ENCODE results near the gene UAP1L1. TPM values are rescaled to one million over a fixed set of nuclear protein-coding genes. Genes with fewer than 3 reads are reported as not detected.
"Not testable (repeated sequence)": the region's sequence is repeated elsewhere in the genome, so short reads cannot be mapped to it uniquely, and the experiment has no call there.

Gene UAP1L1
- total RNA-seq, 2 donors from 2014 or later = 19.9 to 22.0 TPM

GRCh38 chr9:137110911-137111787, 33.8 kb downstream of the UAP1L1 start:
- no peak overlapping the region for H3K4me3 Mint-ChIP-seq
- no peak for ATAC-seq
- H3K36me3 Mint-ChIP-seq = no peaks in the 10 kb centered on the region
- H3K27ac Mint-ChIP-seq = peak overlapping the region in 1 of 2 donors; percentile 23
- H3K9me3 Mint-ChIP-seq = no peaks in the 10 kb centered on the region
- DNase-seq (ENCODE audit: low spot score) = no peak
- peaks cover 0 to 5% of the 10 kb centered on the region in 2 donors for H3K4me1 Mint-ChIP-seq (ENCODE audit: low read depth in 2 of 2)
- H3K27me3 Mint-ChIP-seq = no peaks in the 10 kb centered on the region

GRCh38 chr9:137111788-137112563, 34.7 kb downstream of the UAP1L1 start:
- ATAC-seq (no peak), DNase-seq (ENCODE audit: low spot score) (no peak)
- H3K9me3 Mint-ChIP-seq = no peaks in the 10 kb centered on the region
- no peaks in the 10 kb centered on the region for H3K27me3 Mint-ChIP-seq
- H3K27ac Mint-ChIP-seq = no peak overlapping the region
- no peaks in the 10 kb centered on the region for H3K36me3 Mint-ChIP-seq
- H3K4me1 Mint-ChIP-seq (ENCODE audit: low read depth in 2 of 2) = peaks cover 0 to 5% of the 10 kb centered on the region in 2 donors
- H3K4me3 Mint-ChIP-seq = no peak overlapping the region

- Mint-ChIP-seq H3K4me3 (peak overlapping the region; percentile 51), H3K4me1 (ENCODE audit: low read depth in 2 of 2) (peaks cover 0 to 5% of the 10 kb centered on the region in 2 donors), H3K27me3 (no peaks in the 10 kb centered on the region), H3K36me3 (no peaks in the 10 kb centered on the region), H3K9me3 (no peaks in the 10 kb centered on the region), H3K27ac (peak overlapping the region in 1 of 2 donors; percentile 35)
- ATAC-seq (no peak), DNase-seq (ENCODE audit: low spot score) (no peak)
Observed at GRCh38 chr9:137112564-137113384, 35.5 kb downstream of the UAP1L1 start.

DNA sequence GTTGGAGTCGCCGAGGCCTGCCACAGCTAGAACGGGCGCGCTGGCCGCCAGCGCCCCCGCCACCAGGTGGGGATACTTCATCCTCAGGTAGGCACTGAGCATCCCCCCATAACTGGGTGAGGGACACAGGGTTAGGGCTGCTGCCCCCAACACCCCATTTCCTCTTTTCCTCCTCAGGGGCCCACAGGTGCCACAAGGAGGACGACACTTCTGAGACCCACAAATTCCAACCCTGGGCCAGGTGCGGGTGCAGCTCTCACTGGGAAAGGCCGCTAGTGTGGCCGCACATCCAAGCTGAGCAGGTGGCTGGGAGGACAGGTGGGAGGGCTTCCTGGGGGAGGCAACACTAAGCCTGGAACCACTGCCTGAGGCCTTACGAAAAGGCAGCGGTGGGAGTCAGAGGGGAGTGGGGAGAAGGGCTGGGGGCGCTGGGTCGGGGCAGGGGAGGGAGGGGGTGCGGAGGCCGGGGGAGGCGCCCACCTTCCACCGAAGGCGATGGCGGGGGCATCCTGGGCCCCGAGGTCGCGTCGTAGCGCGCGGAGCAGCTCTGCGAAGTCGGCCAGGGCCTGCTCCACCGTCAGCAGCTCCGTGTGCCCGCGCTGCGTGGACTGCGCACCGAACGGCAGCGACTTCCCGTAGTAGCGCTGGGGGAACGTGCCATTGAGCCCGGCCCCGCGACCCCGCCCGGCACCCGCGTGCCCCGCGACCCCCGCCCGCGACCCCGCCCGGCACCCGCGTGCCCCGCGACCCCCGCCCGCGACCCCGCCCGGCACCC, 36.3 kb downstream of the UAP1L1 start:
- Mint-ChIP-seq H3K27ac (peak overlapping the region in 1 of 2 donors; percentile 35), H3K9me3 (no peaks in the 10 kb centered on the region), H3K4me3 (peak overlapping the region; percentile 51), H3K4me1 (ENCODE audit: low read depth in 2 of 2) (peaks cover 0 to 5% of the 10 kb centered on the region in 2 donors), H3K36me3 (no peaks in the 10 kb centered on the region), H3K27me3 (no peaks in the 10 kb centered on the region)
- peak in 1 of 2 donors; percentile 57 for ATAC-seq
- DNase-seq (ENCODE audit: low spot score) = no peak

DNA sequence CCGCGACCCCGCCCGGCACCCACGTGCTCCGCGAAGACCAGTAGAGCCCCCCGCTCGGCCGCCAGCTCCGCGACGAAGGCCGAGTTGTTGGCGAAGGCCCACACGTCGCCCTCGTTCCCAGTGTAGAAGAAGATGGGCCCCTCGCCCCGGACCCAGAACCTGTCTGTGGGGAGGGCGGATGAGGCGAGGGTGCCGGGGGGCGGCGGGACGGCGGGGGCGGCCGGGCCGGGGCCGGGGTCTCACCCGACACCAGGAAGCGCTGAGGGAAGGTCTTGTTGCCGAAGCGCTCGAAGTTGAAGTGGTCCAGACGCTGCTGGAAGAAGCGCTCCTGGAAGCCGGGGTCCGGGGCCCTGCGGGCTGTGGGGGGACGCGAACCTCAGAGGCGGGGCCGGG, 36.9 kb downstream of the UAP1L1 start:
- DNase-seq (ENCODE audit: low spot score) (no peak), ATAC-seq (peak in 1 of 2 donors; percentile 24)
- Mint-ChIP-seq H3K27me3 (no peaks in the 10 kb centered on the region), H3K4me3 (peak overlapping the region; percentile 44), H3K27ac (no peak overlapping the region), H3K36me3 (no peaks in the 10 kb centered on the region), H3K4me1 (ENCODE audit: low read depth in 2 of 2) (peaks cover 0 to 8% of the 10 kb centered on the region in 2 donors), H3K9me3 (no peaks in the 10 kb centered on the region)

- peak; percentile 93 to 95 for ATAC-seq
- Mint-ChIP-seq H3K27me3 (no peaks in the 10 kb centered on the region), H3K9me3 (no peaks in the 10 kb centered on the region), H3K36me3 (no peaks in the 10 kb centered on the region), H3K27ac (peak within 1 kb of the TSS in 1 of 2 donors; percentile 35), H3K4me3 (peak within 1 kb of the TSS; percentile 51), H3K4me1 (ENCODE audit: low read depth in 2 of 2) (peaks cover 0 to 10% of the 10 kb centered on the region in 2 donors)
- peak; percentile 87 for DNase-seq (ENCODE audit: low spot score)
Observed at GRCh38 chr9:137114613-137115393, 37.5 kb downstream of the UAP1L1 start, which contains the start of gene DPP7. DPP7 (minus strand) TSS chr9:137114733; CDS start chr9:137114713, 20 bp downstream.

DNA sequence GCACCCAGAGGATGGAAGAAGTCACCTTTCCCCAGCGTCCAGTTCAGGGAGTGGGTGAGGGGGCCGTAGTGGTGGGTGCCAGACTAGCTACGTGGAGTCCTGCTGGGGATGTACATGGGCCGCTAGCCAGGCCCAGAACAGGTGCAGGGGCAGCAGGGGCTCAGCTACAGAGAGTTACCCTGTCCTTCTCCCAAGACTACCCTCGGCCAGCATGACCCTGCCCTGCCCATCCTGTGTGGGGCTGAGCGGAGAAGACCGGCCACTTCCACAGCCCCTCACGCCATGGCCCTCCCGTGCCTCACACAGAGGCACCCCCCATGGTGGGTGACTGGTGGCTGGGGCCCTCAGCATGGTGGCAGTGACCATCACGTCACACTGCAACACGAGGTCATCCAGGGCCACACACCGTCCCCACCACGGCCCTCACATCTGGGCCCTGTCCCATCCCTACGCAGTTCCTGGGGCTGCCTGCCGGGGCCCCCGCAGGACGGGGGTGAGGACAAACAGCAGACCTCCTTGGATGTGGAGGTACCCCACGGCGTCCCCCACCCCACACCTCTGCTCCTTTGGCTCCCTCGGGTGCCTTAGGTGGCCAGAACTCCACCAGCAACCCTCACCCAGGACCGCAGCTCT, 38.2 kb downstream of the UAP1L1 start:
- DNase-seq (ENCODE audit: low spot score) (no peak), ATAC-seq (no peak)
- no peak overlapping the region for H3K27ac Mint-ChIP-seq
- no peak overlapping the region for H3K4me3 Mint-ChIP-seq
- H3K4me1 Mint-ChIP-seq (ENCODE audit: low read depth in 2 of 2) = peaks cover 0 to 10% of the 10 kb centered on the region in 2 donors
- H3K36me3 Mint-ChIP-seq = no peaks in the 10 kb centered on the region
- no peaks in the 10 kb centered on the region for H3K9me3 Mint-ChIP-seq
- no peaks in the 10 kb centered on the region for H3K27me3 Mint-ChIP-seq

GRCh38 chr9:137116027-137116507, 38.8 kb downstream of the UAP1L1 start:
- Mint-ChIP-seq H3K36me3 (no peaks in the 10 kb centered on the region), H3K27me3 (no peaks in the 10 kb centered on the region), H3K4me1 (ENCODE audit: low read depth in 2 of 2) (peaks cover 0 to 7% of the 10 kb centered on the region in 2 donors), H3K9me3 (no peaks in the 10 kb centered on the region), H3K4me3 (no peak overlapping the region), H3K27ac (no peak overlapping the region)
- ATAC-seq = no peak
- no peak for DNase-seq (ENCODE audit: low spot score)

DNA sequence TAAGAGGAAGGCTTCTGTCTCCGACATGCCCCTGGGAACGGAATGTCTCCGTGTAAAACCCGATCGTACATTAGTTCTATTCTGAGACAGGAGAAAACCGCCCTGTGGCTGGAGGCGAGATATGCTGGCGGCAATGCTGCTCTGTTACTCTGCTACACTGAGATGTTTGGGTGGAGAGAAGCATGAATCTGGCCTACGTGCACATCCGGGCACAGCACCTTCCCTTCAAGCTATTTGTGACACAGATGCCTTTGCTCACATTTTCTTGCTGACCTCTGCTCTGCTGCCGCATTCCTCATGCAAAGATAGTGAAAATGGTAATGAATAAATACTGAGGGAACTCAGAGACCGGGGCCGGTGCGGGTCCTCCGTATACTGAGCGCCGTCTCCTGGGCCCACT, 39.4 kb downstream of the UAP1L1 start:
- no peak for DNase-seq (ENCODE audit: low spot score)
- Mint-ChIP-seq H3K27me3 (no peaks in the 10 kb centered on the region), H3K36me3 (no peaks in the 10 kb centered on the region), H3K9me3 (no peaks in the 10 kb centered on the region), H3K27ac (no peak overlapping the region), H3K4me1 (ENCODE audit: low read depth in 2 of 2) (peaks cover 0 to 7% of the 10 kb centered on the region in 2 donors), H3K4me3 (no peak overlapping the region)
- no peak for ATAC-seq

- no peak overlapping the region for H3K27ac Mint-ChIP-seq
Observed at GRCh38 chr9:137117269-137117731, 40.0 kb downstream of the UAP1L1 start.

GRCh38 chr9:137118092-137118603, 40.8 kb downstream of the UAP1L1 start:
- not testable (repeated sequence) for DNase-seq (ENCODE audit: low spot score); H3K36me3 Mint-ChIP-seq; ATAC-seq; H3K9me3 Mint-ChIP-seq; H3K4me3 Mint-ChIP-seq; H3K27ac Mint-ChIP-seq; H3K4me1 Mint-ChIP-seq (ENCODE audit: low read depth in 2 of 2); H3K27me3 Mint-ChIP-seq

More at GRCh38 chr9:137117269-137117731, 40.0 kb downstream of the UAP1L1 start:
- Mint-ChIP-seq H3K9me3 (no peaks in the 10 kb centered on the region), H3K36me3 (no peaks in the 10 kb centered on the region), H3K27me3 (no peaks in the 10 kb centered on the region), H3K4me1 (ENCODE audit: low read depth in 2 of 2) (peaks cover 4 to 11% of the 10 kb centered on the region in 2 donors), H3K4me3 (no peak overlapping the region)
- no peak for ATAC-seq
- DNase-seq (ENCODE audit: low spot score) = peak; percentile 59

All from natural killer cell treated with Interleukin-12 subunit alpha and Interleukin-12 subunit beta and Interleukin-15 and Interleukin-18, amount 100 ng/mL, for 72 hours (primary cell).